Endothelial cell of umbilical vein (primary cell): Measurements from ENCODE around the gene PIGZ. TPM values are rescaled to one million over a fixed set of nuclear protein-coding genes. Genes with fewer than 3 reads are reported as not detected.
A peak's percentile ranks its signal among the peaks of the same experiment; 100 is the strongest.

ENCODE experiments used
- BruUV-seq: library from RNA; stranded (reverse); fragments of 400-500 nt; replicated peaks from 2 replicates; lab custom pipeline; 2021; lab: Mats Ljungman, UMichigan
- CTCF ChIA-PET: fragments of 300-600, 350-600 bp; sonication (Branson Sonifier 250); formaldehyde crosslinking; loops from one replicate; lab custom pipeline; 2021; ENCODE audit warnings: antibody characterized with exemption, inconsistent platforms; lab: Charles Lee
- POLR2A ChIA-PET: fragments of 300-600, 350-600 bp; sonication (Branson Sonifier 250); formaldehyde crosslinking; loops from one replicate; lab custom pipeline; 2021; ENCODE audit warnings: antibody characterized with exemption, inconsistent platforms; lab: Charles Lee
- DNase-seq: peaks from one replicate; pipeline ENCODE4 v3.0.0-alpha.2; 2011; ENCODE audit warnings: low read depth, low spot score
- FAIRE-seq: peaks from 2 replicates; lab custom pipeline; 2011; peaks lifted over from hg19 to GRCh38; lab: Jason Lieb, UNC
- H2AFZ ChIP-seq: 2 replicates; pipeline ENCODE4 v1.6.0; 2012; ENCODE audit warnings: low read depth, low read length, control low read depth, inconsistent platforms
- H3K27ac ChIP-seq: 2 replicates; pipeline ENCODE4 v1.5.1; 2011; ENCODE audit warnings: low read depth, mild to moderate bottlenecking, control low read depth, low read length, moderate library complexity; ENCODE audit not compliant: insufficient read depth
- H3K27me3 ChIP-seq, 2 experiments: 2 replicates each; pipeline versions ENCODE4 v1.6.0 to v1.6.1; 2011; ENCODE audit warnings: low read length in 2 of 2, mixed read lengths in 1 of 2; ENCODE audit not compliant: control insufficient read depth in 2 of 2, insufficient read depth in 2 of 2
- H3K36me3 ChIP-seq, 2 experiments: 2 replicates in 1 of 2; 3 replicates in 1 of 2; pipeline ENCODE4 v1.5.1; 2011; ENCODE audit warnings: low read length in 2 of 2, mild to moderate bottlenecking in 1 of 2, moderate library complexity in 1 of 2; ENCODE audit not compliant: control insufficient read depth in 2 of 2, insufficient read depth in 2 of 2; ENCODE audit errors: extremely low read depth in 1 of 2
- H3K4me1 ChIP-seq: 3 replicates; pipeline ENCODE4 v1.5.1; 2011; ENCODE audit warnings: mild to moderate bottlenecking, low read length; ENCODE audit not compliant: control insufficient read depth, insufficient read depth; ENCODE audit errors: extremely low read depth
- H3K4me2 ChIP-seq: 2 replicates; pipeline ENCODE4 v1.6.1; 2011; ENCODE audit warnings: low read length, control low read depth, mixed read lengths; ENCODE audit not compliant: insufficient read depth
- H3K4me3 ChIP-seq, 3 experiments: fragments of 200-600 bp in 1 of 3; sonication (generic), shearing (Covaris generic) in 1 of 3; replicated peaks in 1 of 3; 2 replicates each; pipeline ENCODE4 v1.5.1; 2011 to 2016; ENCODE audit warnings: control low read depth in 3 of 3, low read length in 3 of 3, mild to moderate bottlenecking in 2 of 3, inconsistent platforms in 1 of 3, low read depth in 1 of 3, moderate library complexity in 1 of 3; ENCODE audit not compliant: insufficient read depth in 1 of 3
- H3K79me2 ChIP-seq: 2 replicates; pipeline ENCODE4 v1.6.0; 2012; ENCODE audit warnings: low read length, inconsistent platforms; ENCODE audit not compliant: control insufficient read depth, insufficient read depth
- H3K9ac ChIP-seq: replicated peaks from 2 replicates; pipeline ENCODE3; 2011; ENCODE audit warnings: low read length, control low read depth; ENCODE audit not compliant: insufficient read depth; ENCODE audit errors: extremely low read depth
- H3K9me1 ChIP-seq: replicated peaks from 3 replicates; pipeline ENCODE4 v1.6.0; 2011; ENCODE audit warnings: mild to moderate bottlenecking, low read length; ENCODE audit not compliant: control insufficient read depth, insufficient read depth; ENCODE audit errors: extremely low read depth
- H3K9me3 ChIP-seq: replicated peaks from 2 replicates; pipeline ENCODE4 v1.5.1; 2012; ENCODE audit warnings: low read length, inconsistent platforms; ENCODE audit not compliant: control insufficient read depth, insufficient read depth
- H4K20me1 ChIP-seq: replicated peaks from 2 replicates; pipeline ENCODE3; 2011; ENCODE audit warnings: mild to moderate bottlenecking, low read length; ENCODE audit not compliant: control insufficient read depth, insufficient read depth; ENCODE audit errors: extremely low read depth
- CTCF ChIP-seq, 2 donors: IDR thresholded peaks; 1 replicate in 1 of 2; 2 replicates in 1 of 2; pipeline ENCODE4 v1.5.1; 2011; ENCODE audit warnings: low read length in 2 of 2, mild to moderate bottlenecking in 2 of 2, moderate library complexity in 2 of 2, control low read depth in 1 of 2, inconsistent platforms in 1 of 2, low read depth in 1 of 2; ENCODE audit not compliant: insufficient read depth in 1 of 2; ENCODE audit errors: extremely low read depth in 1 of 2
- EZH2 ChIP-seq: IDR thresholded peaks from 2 replicates; pipeline ENCODE4 v1.6.1; 2012; ENCODE audit warnings: borderline replicate concordance, low read depth, mild to moderate bottlenecking, moderate library complexity, low read length, inconsistent platforms; ENCODE audit not compliant: severe bottlenecking
- FOS ChIP-seq: IDR thresholded peaks from 2 replicates; pipeline ENCODE4 v1.6.1; 2011; ENCODE audit warnings: mild to moderate bottlenecking, low read length, moderate library complexity, borderline replicate concordance; ENCODE audit not compliant: insufficient read depth
- GATA2 ChIP-seq: IDR thresholded peaks from 2 replicates; pipeline ENCODE4 v1.7.0; 2011; ENCODE audit warnings: low read depth, mild to moderate bottlenecking, moderate library complexity, mixed read lengths, low read length; ENCODE audit not compliant: insufficient read length, insufficient read depth
- JUN ChIP-seq: IDR thresholded peaks from 2 replicates; pipeline ENCODE4 v1.6.1; 2011; ENCODE audit warnings: borderline replicate concordance, low read depth; ENCODE audit not compliant: insufficient read length, insufficient read depth
- MAX ChIP-seq: IDR thresholded peaks from 2 replicates; pipeline ENCODE4 v1.6.1; 2011; ENCODE audit not compliant: insufficient read depth, insufficient read length
- MYC ChIP-seq: IDR thresholded peaks from one replicate; pipeline ENCODE4 v1.6.1; 2011; ENCODE audit warnings: mild to moderate bottlenecking, low read depth, low read length
- POLR2A ChIP-seq: IDR thresholded peaks from 2 replicates; pipeline ENCODE4 v1.6.1; 2012; ENCODE audit warnings: low read depth, mild to moderate bottlenecking, control low read depth, low read length
- POLR2AphosphoS5 ChIP-seq: IDR thresholded peaks from 2 replicates; pipeline ENCODE4 v1.6.1; 2012; ENCODE audit warnings: low read depth, mild to moderate bottlenecking, control low read depth, low read length, moderate library complexity; ENCODE audit not compliant: insufficient read depth
- dilution Hi-C: fragments of 300-500 bp; cut with MboI; formaldehyde crosslinking; loops from one replicate; pipeline ENCODE4 v1.15.0; 2019; ENCODE audit warnings: low sequenced_read_pairs; ENCODE audit not compliant: extremely low pct_ligation_motif_present
- intact Hi-C: fragments of 100-400 bp; cut with micrococcal nuclease; formaldehyde crosslinking; loops from one replicate; pipeline ENCODE4 v1.10.0; 2022
- polyA plus RNA-seq, 4 experiments: library from polyadenylated mRNA; depleted of rRNA in 3 of 4; stranded (reverse) in 3 of 4; unstranded in 1 of 4; fragments of >200 nt; gene quantifications; 2 replicates each; pipeline versions ENCODE4 v1.2.1 to v1.2.3, GENCODE V29; 2011 to 2012; ENCODE audit warnings: missing spikeins in 1 of 4
- total RNA-seq: library from RNA; stranded (reverse); gene quantifications from 2 replicates; pipeline ENCODE4 v1.2.3, GENCODE V29; 2021

Gene PIGZ
- total and polyA plus RNA-seq, 2 donors (not counting 3 experiments of a cell fraction or from before 2014, with no cell fraction given): 6.0 to 6.5 TPM

- BruUV-seq: no TSS peak
- no peak overlapping the region for H3K9ac ChIP-seq
- no peak for TF ChIP-seq JUN
- no peak for TF ChIP-seq POLR2AphosphoS5
- TF ChIP-seq CTCF (IDR thresholded peaks at IDR 0.05; ENCODE audit: extremely low read depth in 1 of 2, insufficient read depth in 1 of 2, low read depth in 1 of 2, low read length in 2 of 2): no peak
- TF ChIP-seq POLR2A: no peak
- TF ChIP-seq FOS: no peak
- TF ChIP-seq GATA2: no peak
- no peak for TF ChIP-seq MYC
- TF ChIP-seq MAX: no peak
- no peak for TF ChIP-seq EZH2
- no peak overlapping the region for H2AFZ ChIP-seq
- no peaks in the 10 kb centered on the region for H3K9me3 ChIP-seq
- peaks cover 5% of the 10 kb centered on the region for H3K79me2 ChIP-seq
- H3K27me3 ChIP-seq: no peaks in the 10 kb centered on the region
- ChIA-PET POLR2A (no interaction called here), CTCF (no interaction called here)
- intact Hi-C loops: no loop called here
- FAIRE-seq: peak; percentile 8
- no peaks in the 10 kb centered on the region for H3K9me1 ChIP-seq
- no peak for DNase-seq
- H4K20me1 ChIP-seq: no peaks in the 10 kb centered on the region
- no peaks in the 10 kb centered on the region for H3K4me1 ChIP-seq
- no peak overlapping the region for H3K4me3 ChIP-seq
- H3K27ac ChIP-seq: no peak overlapping the region
- H3K4me2 ChIP-seq: no peak overlapping the region
- dilution Hi-C loops: no loop called here
- H3K36me3 ChIP-seq: peaks cover 12 to 15% of the 10 kb centered on the region in 2 experiments
Measured at GRCh38 chr3:196902296-196902695, 66.3 kb downstream of the PIGZ start.
